Measurements from ENCODE around the gene RTP3. TPM values are rescaled to one million over a fixed set of nuclear protein-coding genes. Genes with fewer than 3 reads are reported as not detected.
"Not testable (repeated sequence)": the region's sequence is repeated elsewhere in the genome, so short reads cannot be mapped to it uniquely, and the experiment has no call there.

The RTP3 gene
- total RNA-seq, 2 experiments from 2014 or later = not detected

- no peak for DNase-seq
- no peaks in the 10 kb centered on the region for H3K9me3 Mint-ChIP-seq
- H3K27me3 Mint-ChIP-seq = peaks cover 7% of the 10 kb centered on the region
- H3K27ac Mint-ChIP-seq = no peak overlapping the region
- no peak overlapping the region for H3K4me3 Mint-ChIP-seq
- H3K4me1 Mint-ChIP-seq = peaks cover 4% of the 10 kb centered on the region
- H3K36me3 Mint-ChIP-seq (ENCODE audit: low read depth) = no peaks in the 10 kb centered on the region
- ChIA-PET POLR2A (no interaction called here), CTCF (interaction anchor here (0.6 to 2.1 kb wide), 5 partner anchors 9 to 1424 kb away, joined by 3 to 7 read pairs (median 3); no protein-coding TSS in a partner anchor)
Observed at GRCh38 chr3:46517016-46517783, 19.4 kb downstream of the RTP3 start.

- H3K27me3 Mint-ChIP-seq = peaks cover 4% of the 10 kb centered on the region
- H3K4me3 Mint-ChIP-seq = no peak overlapping the region
- CTCF ChIA-PET = interaction anchor here (1.0 to 2.1 kb wide), 4 partner anchors 8 to 29 kb away, joined by 3 to 7 read pairs (median 4); no protein-coding TSS in a partner anchor
- H3K9me3 Mint-ChIP-seq = no peaks in the 10 kb centered on the region
- DNase-seq = no peak
- H3K36me3 Mint-ChIP-seq (ENCODE audit: low read depth) = no peaks in the 10 kb centered on the region
- POLR2A ChIA-PET = no interaction called here
- H3K27ac Mint-ChIP-seq = no peak overlapping the region
- peaks cover 4% of the 10 kb centered on the region for H3K4me1 Mint-ChIP-seq
Observed at GRCh38 chr3:46517784-46518181, 20.0 kb downstream of the RTP3 start.

GRCh38 chr3:46519952-46520351, 22.2 kb downstream of the RTP3 start:
- ChIA-PET CTCF (no interaction called here), POLR2A (no interaction called here)
- Mint-ChIP-seq H3K9me3 (no peaks in the 10 kb centered on the region), H3K4me3 (no peak overlapping the region), H3K36me3 (ENCODE audit: low read depth) (no peaks in the 10 kb centered on the region), H3K27me3 (peaks cover 8% of the 10 kb centered on the region), H3K27ac (no peak overlapping the region), H3K4me1 (peaks cover 4% of the 10 kb centered on the region)
- DNase-seq = no peak

- H3K4me3 Mint-ChIP-seq = no peak overlapping the region
- H3K27ac Mint-ChIP-seq = no peak overlapping the region
- H3K36me3 Mint-ChIP-seq (ENCODE audit: low read depth) = no peaks in the 10 kb centered on the region
- CTCF ChIA-PET = no interaction called here
- peaks cover 8% of the 10 kb centered on the region for H3K27me3 Mint-ChIP-seq
- H3K4me1 Mint-ChIP-seq = peaks cover 4% of the 10 kb centered on the region
- no peak for DNase-seq
- POLR2A ChIA-PET = no interaction called here
- no peaks in the 10 kb centered on the region for H3K9me3 Mint-ChIP-seq
Observed at GRCh38 chr3:46520531-46520930, 22.8 kb downstream of the RTP3 start.

GRCh38 chr3:46521096-46521495, 23.3 kb downstream of the RTP3 start:
- H3K9me3 Mint-ChIP-seq = no peaks in the 10 kb centered on the region
- peaks cover 8% of the 10 kb centered on the region for H3K27me3 Mint-ChIP-seq
- CTCF ChIA-PET = no interaction called here
- no peak overlapping the region for H3K4me3 Mint-ChIP-seq
- H3K36me3 Mint-ChIP-seq (ENCODE audit: low read depth) = no peaks in the 10 kb centered on the region
- H3K4me1 Mint-ChIP-seq = peaks cover 4% of the 10 kb centered on the region
- DNase-seq = no peak
- no peak overlapping the region for H3K27ac Mint-ChIP-seq
- POLR2A ChIA-PET = no interaction called here

- not testable (repeated sequence) for H3K36me3 Mint-ChIP-seq (ENCODE audit: low read depth); DNase-seq; H3K27ac Mint-ChIP-seq; H3K4me3 Mint-ChIP-seq; H3K4me1 Mint-ChIP-seq; H3K9me3 Mint-ChIP-seq; H3K27me3 Mint-ChIP-seq
- ChIA-PET POLR2A (interaction anchor here (0.9 kb wide), 1 partner anchor 11 kb away, joined by 3 read pairs; no protein-coding TSS in a partner anchor), CTCF (interaction anchor here (1.0 to 1.7 kb wide), 2 partner anchors 33 to 36 kb away, joined by 3 to 5 read pairs; no protein-coding TSS in a partner anchor)
Observed at GRCh38 chr3:46522201-46522600, 24.4 kb downstream of the RTP3 start.

- no peak overlapping the region for H3K4me3 Mint-ChIP-seq
- H3K27ac Mint-ChIP-seq = no peak overlapping the region
- POLR2A ChIA-PET = no interaction called here
- no peaks in the 10 kb centered on the region for H3K36me3 Mint-ChIP-seq (ENCODE audit: low read depth)
- H3K27me3 Mint-ChIP-seq = peaks cover 8% of the 10 kb centered on the region
- CTCF ChIA-PET = no interaction called here
- no peaks in the 10 kb centered on the region for H3K4me1 Mint-ChIP-seq
- no peak for DNase-seq
- no peaks in the 10 kb centered on the region for H3K9me3 Mint-ChIP-seq
Observed at GRCh38 chr3:46523556-46523955, 25.8 kb downstream of the RTP3 start.

- CTCF ChIA-PET = no interaction called here
- H3K27ac Mint-ChIP-seq = no peak overlapping the region
Observed at GRCh38 chr3:46524008-46524407, 26.2 kb downstream of the RTP3 start.

GRCh38 chr3:46524832-46525231, 27.1 kb downstream of the RTP3 start:
- no peak overlapping the region for H3K27ac Mint-ChIP-seq
- DNase-seq = no peak
- ChIA-PET CTCF (interaction anchor here (0.6 kb wide), 1 partner anchor 41 kb away, joined by 3 read pairs; no protein-coding TSS in a partner anchor), POLR2A (no interaction called here)
- peaks cover 8% of the 10 kb centered on the region for H3K27me3 Mint-ChIP-seq
- H3K4me3 Mint-ChIP-seq = no peak overlapping the region
- no peaks in the 10 kb centered on the region for H3K9me3 Mint-ChIP-seq
- no peaks in the 10 kb centered on the region for H3K36me3 Mint-ChIP-seq (ENCODE audit: low read depth)
- no peaks in the 10 kb centered on the region for H3K4me1 Mint-ChIP-seq

More at GRCh38 chr3:46524008-46524407, 26.2 kb downstream of the RTP3 start:
- Mint-ChIP-seq H3K36me3 (ENCODE audit: low read depth) (no peaks in the 10 kb centered on the region), H3K9me3 (no peaks in the 10 kb centered on the region), H3K4me3 (no peak overlapping the region), H3K27me3 (peaks cover 8% of the 10 kb centered on the region), H3K4me1 (no peaks in the 10 kb centered on the region)
- POLR2A ChIA-PET = no interaction called here
- DNase-seq = no peak

GRCh38 chr3:46527239-46527638, 29.5 kb downstream of the RTP3 start:
- Mint-ChIP-seq H3K36me3 (ENCODE audit: low read depth) (no peaks in the 10 kb centered on the region), H3K4me3 (no peak overlapping the region), H3K27me3 (peaks cover 11% of the 10 kb centered on the region), H3K9me3 (no peaks in the 10 kb centered on the region), H3K4me1 (no peaks in the 10 kb centered on the region), H3K27ac (no peak overlapping the region)
- CTCF ChIA-PET = interaction anchor here (0.6 to 1.0 kb wide), 3 partner anchors 12 to 51 kb away, joined by 3 to 6 read pairs (median 3); no protein-coding TSS in a partner anchor
- no peak for DNase-seq
- POLR2A ChIA-PET = no interaction called here

GRCh38 chr3:46533091-46533490, 35.3 kb downstream of the RTP3 start:
- POLR2A ChIA-PET = interaction anchor here (0.6 kb wide), 1 partner anchor 11 kb away, joined by 3 read pairs; no protein-coding TSS in a partner anchor
- CTCF ChIA-PET = no interaction called here

GRCh38 chr3:46535746-46536145, 38.0 kb downstream of the RTP3 start:
- CTCF ChIA-PET = no interaction called here
- H3K27me3 Mint-ChIP-seq = peaks cover 28% of the 10 kb centered on the region
- H3K4me1 Mint-ChIP-seq = peaks cover 56% of the 10 kb centered on the region
- H3K9me3 Mint-ChIP-seq = no peaks in the 10 kb centered on the region
- no peak overlapping the region for H3K4me3 Mint-ChIP-seq
- no peak overlapping the region for H3K27ac Mint-ChIP-seq
- POLR2A ChIA-PET = no interaction called here
- H3K36me3 Mint-ChIP-seq (ENCODE audit: low read depth) = peaks cover 20% of the 10 kb centered on the region
- no peak for DNase-seq

More at GRCh38 chr3:46533091-46533490, 35.3 kb downstream of the RTP3 start:
- H3K27me3 Mint-ChIP-seq = peaks cover 28% of the 10 kb centered on the region
- peaks cover 30% of the 10 kb centered on the region for H3K4me1 Mint-ChIP-seq
- no peak overlapping the region for H3K27ac Mint-ChIP-seq
- peaks cover 19% of the 10 kb centered on the region for H3K36me3 Mint-ChIP-seq (ENCODE audit: low read depth)
- no peak for DNase-seq
- H3K4me3 Mint-ChIP-seq = no peak overlapping the region
- H3K9me3 Mint-ChIP-seq = no peaks in the 10 kb centered on the region

GRCh38 chr3:46536758-46537157, 39.0 kb downstream of the RTP3 start:
- Mint-ChIP-seq H3K36me3 (ENCODE audit: low read depth) (peaks cover 21% of the 10 kb centered on the region), H3K27ac (no peak overlapping the region), H3K4me3 (no peak overlapping the region), H3K9me3 (no peaks in the 10 kb centered on the region), H3K4me1 (peaks cover 61% of the 10 kb centered on the region), H3K27me3 (peaks cover 21% of the 10 kb centered on the region)
- ChIA-PET POLR2A (no interaction called here), CTCF (interaction anchor here (6.5 kb wide), 1 partner anchor 48 kb away, joined by 51 read pairs; no protein-coding TSS in a partner anchor)
- DNase-seq = no peak

Measured in activated CD4-positive, alpha-beta T cell treated with anti-CD3 and anti-CD28 coated beads, Interleukin-2, amount 10 ng/mL, durations not matched to agents 7 days and 5 days (primary cell).